ENCODE results near the gene NOX3. TPM values are rescaled to one million over a fixed set of nuclear protein-coding genes. Genes with fewer than 3 reads are reported as not detected.

Gene NOX3
- total and polyA plus RNA-seq, 2 of the 8 experiments (the other 6 are each of a cell fraction or from before 2014, with no cell fraction given), result not detected

GRCh38 chr6:155399745-155400653 is 55.6 kb downstream of the NOX3 start:
- Histone ChIP-seq H2AK5ac (ENCODE audit: low read depth, low read length) (no peak overlapping the region), H2BK20ac (ENCODE audit: low read length) (no peak overlapping the region), H3K56ac (replicated peaks; ENCODE audit: insufficient read length, low read depth, low read length) (no peak overlapping the region), H2AFZ (ENCODE audit: low read length) (no peak overlapping the region), H3K9ac (replicated peaks in 1 of 4; ENCODE audit: extremely low read depth in 1 of 4, low read depth in 3 of 4, low read length in 3 of 4) (no peak overlapping the region), H4K20me1 (replicated peaks in 1 of 2; ENCODE audit: control insufficient read depth in 1 of 2, insufficient read depth in 2 of 2, low read length in 2 of 2) (no peaks in the 10 kb centered on the region), H2BK120ac (replicated peaks; ENCODE audit: low read depth, low read length) (no peak overlapping the region), H3K4ac (replicated peaks; ENCODE audit: insufficient read length, low read depth, low read length) (no peak overlapping the region), H4K91ac (replicated peaks; ENCODE audit: insufficient read length, low read length) (no peak overlapping the region), H3K4me2 (ENCODE audit: insufficient read depth in 1 of 2, low read depth in 2 of 2, low read length in 2 of 2) (no peak overlapping the region), H3K18ac (ENCODE audit: extremely low read depth, low read length) (no peak overlapping the region), H3K4me3 (ENCODE audit: extremely low read depth in 1 of 4, insufficient read depth in 2 of 4, low read depth in 3 of 4, low read length in 4 of 4) (no peak overlapping the region), H2BK5ac (ENCODE audit: low read depth, low read length) (no peak overlapping the region), H3K79me1 (ENCODE audit: low read depth, low read length) (no peaks in the 10 kb centered on the region), H4K5ac (ENCODE audit: insufficient read length, low read depth, low read length) (no peak overlapping the region), H3K9me3 (ENCODE audit: insufficient read depth in 2 of 2, low read depth in 1 of 2, low read length in 1 of 2) (no peaks in the 10 kb centered on the region), H3K79me2 (ENCODE audit: control insufficient read depth in 1 of 2, insufficient read depth in 2 of 2, low read length in 2 of 2) (no peaks in the 10 kb centered on the region), H3K27ac (ENCODE audit: low read depth, low read length) (no peak overlapping the region), H3K23ac (ENCODE audit: insufficient read length) (no peak overlapping the region), H3K36me3 (ENCODE audit: control insufficient read depth in 2 of 4, insufficient read depth in 4 of 4, low read length in 3 of 4) (no peaks in the 10 kb centered on the region), H3K23me2 (ENCODE audit: low read depth, low read length) (no peaks in the 10 kb centered on the region), H3K4me1 (replicated peaks in 1 of 4; ENCODE audit: control insufficient read depth in 3 of 4, insufficient read depth in 4 of 4, low read length in 3 of 4) (no peaks in the 10 kb centered on the region), H3K27me3 (replicated peaks in 1 of 4; ENCODE audit: control insufficient read depth in 3 of 4, extremely low read depth in 1 of 4, insufficient read depth in 3 of 4, low read length in 3 of 4) (no peaks in the 10 kb centered on the region; a peak in 1 of 7 replicates), H2BK15ac (ENCODE audit: low read length) (no peak overlapping the region), H2BK12ac (ENCODE audit: low read depth, low read length) (no peak overlapping the region), H3K14ac (ENCODE audit: insufficient read length) (no peak overlapping the region), H4K8ac (ENCODE audit: extremely low read depth, insufficient read depth, low read length) (no peak overlapping the region)
- FAIRE-seq, result no peak
- CTCF ChIA-PET (ENCODE audit: partially characterized antibody), result interaction anchor here (0.5 to 3.8 kb wide), 11 partner anchors 9 to 475 kb away, joined by 3 to 20 read pairs (median 4); no protein-coding TSS in a partner anchor
- TF ChIP-seq ATF3 (IDR thresholded peaks at IDR 0.05; ENCODE audit: insufficient read depth, low read depth, low read length), result no peak
- TF ChIP-seq RFX5 (IDR thresholded peaks at IDR 0.05; ENCODE audit: borderline replicate concordance, low read depth, low read length), result no peak
- TF ChIP-seq SAP30 (IDR thresholded peaks at IDR 0.05; ENCODE audit: insufficient read depth, insufficient replicate concordance, low read length), result no peak
- no peak for TF ChIP-seq HDAC6 (IDR thresholded peaks at IDR 0.05; ENCODE audit: low read depth, low read length)
- no peak for TF ChIP-seq SIX5 (IDR thresholded peaks at IDR 0.05; ENCODE audit: low read depth, low read length)
- TF ChIP-seq YY1 (IDR thresholded peaks at IDR 0.05; ENCODE audit: low read depth, low read length), result no peak
- TF ChIP-seq BCL11A (IDR thresholded peaks at IDR 0.05; ENCODE audit: low read depth in 2 of 2, low read length in 2 of 2), result no peak
- TF ChIP-seq MAFK (IDR thresholded peaks at IDR 0.05; ENCODE audit: low read depth, low read length), result no peak
- no peak for TF ChIP-seq SUZ12 (IDR thresholded peaks at IDR 0.05; ENCODE audit: low read length)
- TF ChIP-seq E2F6 (IDR thresholded peaks at IDR 0.05), result no peak
- DNase-seq (ENCODE audit: low read depth in 1 of 2, low spot score in 2 of 2), result no peak
- POLR2A ChIA-PET (ENCODE audit: partially characterized antibody), result interaction anchor here (0.6 kb wide), 1 partner anchor 17 kb away, joined by 3 read pairs; no protein-coding TSS in a partner anchor
- 88% methylated on average over 15 of the region's 15 CpGs; no CpG with 5 or more reads in 1 of the 2 experiments for WGBS, 2 experiments (ENCODE audit: extremely low coverage in 1 of 2, insufficient coverage in 1 of 2, insufficient read length in 1 of 2, insufficient replicate concordance in 2 of 2, low coverage in 1 of 2, low lambda C conversion rate in 2 of 2, missing lambda C conversion rate in 1 of 2)
